GM19372 (cell line): ENCODE data around the gene ARMC6.

Experiments used
- ATAC-seq: cut with Tn5 transposase; IDR thresholded peaks from one replicate; pipeline ENCODE4 v1.9.1; 2021; ENCODE audit warnings: mild to moderate bottlenecking, low read depth, moderate library complexity; ENCODE audit not compliant: unreplicated experiment

Gene ARMC6

DNA sequence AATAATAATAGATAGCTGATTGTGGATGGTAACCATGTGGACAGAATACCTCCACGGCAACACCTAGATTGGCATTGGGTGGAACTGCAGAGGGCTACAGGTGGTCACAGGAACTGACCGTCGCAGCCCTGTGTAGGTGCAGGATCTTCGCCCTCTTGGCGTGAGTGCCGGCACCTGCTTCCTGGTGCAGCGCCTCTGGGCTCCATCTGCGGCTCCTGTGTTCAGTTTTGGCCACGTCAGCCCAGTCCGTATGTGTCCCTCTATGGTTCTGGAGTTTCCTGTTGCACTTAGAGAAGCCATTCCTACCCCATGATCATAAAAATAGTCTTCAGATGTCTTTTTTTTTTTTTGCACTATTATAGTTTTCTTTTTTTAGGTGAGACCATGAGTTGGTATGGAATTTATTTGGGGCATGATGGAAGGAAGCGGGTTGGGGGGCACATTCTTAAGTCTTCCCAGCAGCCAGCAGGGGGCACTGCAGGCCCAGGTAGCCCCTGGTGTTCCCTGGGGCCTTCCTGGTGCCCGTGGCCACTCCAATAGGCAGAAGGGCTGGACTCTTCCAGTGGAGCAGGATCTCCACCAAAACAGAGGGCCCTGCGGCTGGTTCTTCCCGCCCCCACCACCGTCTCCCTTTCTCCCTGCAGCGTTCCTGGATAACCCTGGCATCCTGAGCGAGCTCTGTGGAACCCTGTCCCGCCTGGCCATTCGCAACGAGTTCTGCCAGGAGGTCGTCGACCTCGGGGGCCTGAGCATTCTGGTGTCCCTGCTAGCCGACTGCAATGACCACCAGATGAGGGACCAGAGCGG is 20.3 kb downstream of the ARMC6 start:
- no peak for ATAC-seq

DNA sequence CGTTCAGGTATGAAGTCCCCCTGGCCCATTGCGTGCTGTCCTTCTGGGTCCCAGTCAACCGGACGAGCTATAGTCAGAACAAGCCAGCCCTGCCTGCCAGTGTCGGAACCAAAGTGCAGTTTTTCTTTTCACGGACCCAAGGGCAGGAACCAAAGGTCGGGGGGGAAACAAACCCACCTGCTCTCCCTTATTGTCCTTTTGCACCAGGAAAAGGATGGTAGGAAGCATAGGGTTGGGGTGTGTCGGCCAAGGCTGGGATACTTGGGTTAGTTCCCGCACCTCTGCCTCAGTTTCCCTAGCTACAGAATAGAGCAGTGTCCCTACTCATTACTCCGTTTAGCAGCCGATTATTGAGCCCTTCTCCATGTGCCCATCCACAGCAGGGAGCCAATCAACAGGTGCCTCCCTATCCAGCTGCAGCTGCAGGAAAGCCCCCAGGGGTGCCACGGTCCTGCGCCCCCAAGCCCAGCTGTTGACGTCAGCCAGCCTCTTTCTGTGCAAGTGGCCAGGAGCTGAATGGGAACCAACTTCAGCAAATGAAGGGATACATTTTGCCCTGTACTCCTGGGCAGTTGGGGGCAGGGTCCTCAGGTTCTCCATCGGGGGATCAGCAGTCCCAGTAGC is 21.0 kb downstream of the ARMC6 start:
- ATAC-seq = no peak

DNA sequence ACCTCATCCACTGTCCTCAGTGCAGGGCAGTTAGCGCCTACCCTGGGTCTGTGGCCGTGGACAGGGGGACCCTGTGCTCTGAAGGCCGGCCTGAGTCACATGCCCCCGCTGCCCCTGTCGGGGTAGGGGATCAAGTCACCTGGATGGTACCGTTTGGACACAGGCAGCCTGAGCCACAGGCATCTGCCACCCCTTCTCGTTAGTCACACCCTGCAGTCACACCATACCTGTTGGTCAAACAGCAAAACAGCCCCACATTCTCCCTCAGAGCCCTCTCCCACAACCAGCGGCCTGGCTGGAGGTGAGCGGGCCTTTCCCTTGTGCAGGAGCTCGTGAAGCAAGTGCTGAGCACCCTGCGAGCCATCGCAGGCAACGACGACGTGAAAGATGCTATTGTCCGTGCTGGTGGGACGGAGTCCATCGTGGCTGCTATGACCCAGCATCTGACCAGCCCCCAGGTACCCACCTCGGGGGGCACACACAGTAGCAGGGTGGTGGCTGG is 21.6 kb downstream of the ARMC6 start:
- no peak for ATAC-seq

DNA sequence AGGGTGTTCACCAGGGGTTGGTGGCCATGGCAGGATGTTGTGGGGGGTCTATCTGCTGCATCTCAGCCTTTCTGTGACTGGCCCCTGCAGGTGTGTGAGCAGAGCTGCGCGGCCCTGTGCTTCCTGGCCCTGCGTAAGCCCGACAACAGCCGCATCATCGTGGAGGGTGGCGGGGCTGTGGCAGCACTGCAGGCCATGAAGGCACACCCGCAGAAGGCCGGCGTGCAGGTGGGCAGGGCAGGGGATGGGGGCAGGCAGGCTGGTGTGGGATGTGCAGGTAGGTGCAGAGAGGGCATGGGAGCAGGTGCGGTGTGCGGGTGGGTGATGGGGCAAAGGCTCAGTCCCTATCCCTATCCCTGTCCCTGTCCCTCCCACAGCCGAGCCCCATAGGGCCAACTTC is 22.3 kb downstream of the ARMC6 start:
- ATAC-seq = no peak

DNA sequence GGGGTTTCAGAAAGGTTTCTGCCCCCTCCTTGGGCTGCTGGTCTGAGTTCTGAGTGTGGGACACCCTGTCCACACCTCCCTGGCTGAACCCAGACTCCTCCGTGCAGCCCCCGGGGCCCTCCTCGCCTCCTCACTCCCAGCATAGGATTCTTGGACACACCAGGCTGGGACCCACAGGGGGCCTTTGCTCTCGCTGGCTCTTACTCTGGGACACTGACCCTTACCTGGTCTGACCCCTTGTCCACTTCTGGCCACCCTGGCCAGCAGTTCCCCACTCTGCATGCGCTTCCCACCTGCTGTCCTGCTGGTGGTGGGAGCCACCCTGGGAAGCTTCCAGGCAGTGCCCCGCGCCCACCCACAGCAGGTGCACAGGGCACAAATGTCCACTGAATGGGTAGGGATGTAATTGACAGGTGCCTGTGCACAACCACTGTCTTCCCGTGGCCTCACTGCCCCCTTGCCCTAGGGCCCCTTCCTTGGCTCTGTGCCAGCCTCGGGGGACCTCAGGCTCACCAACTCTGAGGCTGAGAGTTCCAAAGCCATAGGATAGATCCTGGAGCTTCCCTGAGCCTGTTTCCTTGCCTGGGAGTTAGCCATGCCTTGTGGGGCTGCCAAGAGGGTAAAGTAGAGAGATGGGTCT is 23.4 kb downstream of the ARMC6 start:
- ATAC-seq = no peak

DNA sequence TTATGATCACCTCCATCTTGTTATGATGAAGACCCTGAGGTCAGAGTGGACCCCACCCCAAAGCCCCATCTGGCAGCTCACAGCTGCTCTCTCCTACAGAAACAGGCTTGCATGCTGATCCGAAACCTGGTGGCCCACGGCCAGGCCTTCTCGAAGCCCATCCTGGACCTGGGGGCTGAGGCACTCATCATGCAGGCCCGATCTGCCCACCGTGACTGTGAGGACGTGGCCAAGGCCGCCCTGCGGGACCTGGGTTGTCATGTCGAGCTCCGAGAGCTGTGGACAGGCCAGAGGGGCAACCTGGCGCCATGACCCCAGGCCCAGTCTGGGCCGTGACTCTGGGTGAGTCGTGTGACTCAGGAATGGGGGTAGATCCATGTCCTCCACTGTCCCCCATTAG is 23.9 kb downstream of the ARMC6 start:
- ATAC-seq = no peak

DNA sequence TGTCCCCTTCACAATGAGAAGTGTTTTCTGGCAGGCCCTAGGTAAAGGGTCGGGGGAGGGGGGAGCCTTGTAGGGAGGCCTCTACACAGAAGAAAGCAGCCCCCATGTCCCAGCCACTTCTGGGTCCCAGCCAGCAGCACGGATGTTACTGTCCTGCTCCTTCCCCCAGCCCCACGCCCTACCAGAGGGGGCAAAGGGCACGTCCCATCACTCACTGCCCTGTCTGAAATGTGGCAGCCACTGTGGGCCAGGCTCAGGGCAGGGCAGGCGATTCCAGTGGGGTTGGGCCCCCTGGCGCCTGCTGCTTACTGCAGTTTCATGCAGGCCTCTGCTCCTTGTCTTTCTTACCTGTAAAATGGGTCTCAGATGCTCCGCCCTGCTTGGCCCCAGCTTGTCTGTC is 24.3 kb downstream of the ARMC6 start:
- ATAC-seq = no peak

DNA sequence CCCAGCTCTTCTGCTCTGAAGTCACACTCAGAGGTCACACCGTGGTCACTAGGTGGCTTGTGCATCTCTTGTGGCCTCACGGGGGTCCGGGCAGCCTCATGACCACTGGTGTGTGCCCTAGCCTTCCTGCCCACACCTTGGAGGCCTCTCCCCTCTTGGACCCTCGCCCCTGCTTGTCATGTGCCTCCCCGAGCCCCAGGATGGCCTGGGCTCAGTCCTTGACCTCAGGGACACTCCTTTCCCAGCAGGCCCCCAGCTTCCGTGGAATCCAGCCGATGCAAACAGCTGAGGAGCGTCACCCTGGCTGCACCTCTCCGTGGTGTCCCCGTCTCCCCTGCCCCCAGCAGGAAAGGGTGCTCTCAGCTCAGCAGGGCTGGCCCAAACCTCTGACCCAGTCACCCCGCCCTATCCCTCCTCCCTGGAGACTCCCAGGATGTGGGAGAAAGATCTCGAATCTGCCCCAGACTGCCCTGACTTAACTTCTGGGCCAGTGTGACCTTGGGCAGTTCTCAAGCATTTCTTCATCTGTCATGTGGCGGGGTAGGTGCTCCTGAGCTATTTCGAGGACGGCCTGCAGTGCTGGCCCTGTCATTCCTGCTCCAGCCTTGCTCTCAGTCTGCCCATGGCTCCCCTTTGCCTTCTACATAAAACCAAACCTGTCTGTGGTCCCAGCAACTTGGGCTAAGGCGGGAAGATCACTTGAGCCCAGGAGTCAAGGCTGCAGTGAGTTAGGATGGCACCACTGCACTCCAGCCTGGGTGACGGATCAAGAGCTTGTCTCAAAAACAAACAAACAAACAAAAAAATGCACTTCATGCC is 25.8 kb downstream of the ARMC6 start:
- no peak for ATAC-seq

DNA sequence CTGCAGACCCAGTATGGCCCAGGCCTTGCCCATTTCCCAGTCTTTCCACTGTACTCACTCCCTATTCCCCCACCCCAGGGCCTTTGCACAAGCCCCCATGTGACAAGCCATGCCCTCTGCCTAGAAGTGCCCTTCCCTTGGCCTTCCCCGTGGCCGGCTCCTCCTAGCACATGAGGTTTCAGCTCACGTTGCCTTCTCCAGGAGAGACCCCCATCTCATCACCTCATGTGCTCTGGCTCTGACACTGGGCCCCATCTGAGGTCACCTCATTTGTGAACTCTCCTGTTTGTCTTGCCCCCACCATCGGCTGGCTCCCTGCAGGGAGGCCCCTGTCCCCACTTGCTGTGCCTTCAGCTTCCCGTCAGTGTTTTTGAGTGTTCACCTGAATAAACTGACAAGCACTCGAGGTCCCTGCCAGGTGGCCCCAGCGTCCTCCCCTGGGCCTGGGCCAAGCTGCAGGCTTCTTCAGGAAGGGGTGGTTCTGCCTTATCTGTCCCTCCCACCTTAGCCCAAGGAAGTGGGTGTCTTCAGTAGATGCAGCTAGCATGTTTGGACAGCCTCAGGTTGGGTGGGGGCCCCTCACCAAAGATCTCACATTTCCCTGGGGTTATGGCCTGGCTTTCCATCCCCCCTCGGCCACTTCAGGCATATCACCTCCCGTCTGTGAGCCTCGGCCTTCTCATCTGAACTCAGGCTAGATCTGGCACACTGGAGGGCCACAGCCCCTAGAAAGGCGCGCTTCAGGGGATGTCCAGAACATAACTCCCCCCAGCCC is 26.6 kb downstream of the ARMC6 start:
- no peak for ATAC-seq

DNA sequence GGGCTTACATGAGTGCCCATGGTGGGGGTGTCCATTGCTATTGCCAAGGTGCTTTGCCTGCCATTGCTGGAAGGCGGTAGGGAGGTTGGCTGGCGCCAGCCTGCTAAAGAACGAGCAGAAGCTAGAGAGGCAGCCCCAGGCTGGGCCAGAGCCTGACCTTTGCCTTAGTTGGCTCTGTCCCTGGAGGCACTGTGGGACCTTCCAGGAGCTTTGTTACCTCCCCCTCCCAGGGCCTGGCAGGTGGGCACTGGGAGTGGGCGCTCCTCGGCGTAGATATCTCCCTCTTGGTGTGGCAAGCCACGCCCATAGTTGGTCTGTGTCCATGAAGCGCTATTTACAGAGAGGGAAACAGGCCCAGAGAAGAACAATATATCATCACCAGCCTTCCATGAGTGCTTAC is 28.1 kb downstream of the ARMC6 start:
- ATAC-seq = no peak

DNA sequence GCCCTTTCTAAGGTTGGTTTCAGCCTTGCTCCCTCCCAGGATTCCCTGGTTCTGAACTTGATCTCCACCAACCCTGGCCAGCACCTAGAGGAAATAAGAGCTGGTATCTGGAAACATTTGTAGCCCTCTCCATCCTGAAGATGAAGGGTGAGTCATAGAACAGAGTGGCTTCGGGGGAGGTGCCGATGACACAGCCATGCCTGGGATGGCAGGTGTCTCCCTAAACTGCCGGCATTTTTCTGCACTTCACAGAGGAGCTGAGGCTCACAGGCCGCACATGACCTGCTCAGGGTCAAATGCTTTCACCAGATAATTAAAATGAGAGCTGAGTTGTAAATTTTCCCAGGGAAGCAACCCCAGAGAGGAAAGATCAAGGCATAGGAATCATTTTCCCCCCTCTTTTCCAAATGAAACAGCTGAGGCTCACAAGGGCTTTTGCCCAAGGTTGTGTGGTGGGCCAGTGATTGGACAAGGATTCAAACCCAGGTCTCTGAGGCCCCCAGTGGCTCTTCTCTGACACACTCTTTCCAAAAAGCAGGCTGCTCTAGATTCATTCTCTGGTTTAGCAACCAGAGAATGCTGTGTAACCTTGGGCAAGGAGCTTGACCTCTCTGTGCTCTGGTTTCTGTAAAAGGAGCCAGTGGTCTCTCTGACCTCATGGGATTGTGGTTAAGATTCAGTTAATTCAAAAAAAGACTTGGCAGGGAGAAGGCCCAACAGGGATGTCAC is 29.2 kb downstream of the ARMC6 start:
- no peak for ATAC-seq

DNA sequence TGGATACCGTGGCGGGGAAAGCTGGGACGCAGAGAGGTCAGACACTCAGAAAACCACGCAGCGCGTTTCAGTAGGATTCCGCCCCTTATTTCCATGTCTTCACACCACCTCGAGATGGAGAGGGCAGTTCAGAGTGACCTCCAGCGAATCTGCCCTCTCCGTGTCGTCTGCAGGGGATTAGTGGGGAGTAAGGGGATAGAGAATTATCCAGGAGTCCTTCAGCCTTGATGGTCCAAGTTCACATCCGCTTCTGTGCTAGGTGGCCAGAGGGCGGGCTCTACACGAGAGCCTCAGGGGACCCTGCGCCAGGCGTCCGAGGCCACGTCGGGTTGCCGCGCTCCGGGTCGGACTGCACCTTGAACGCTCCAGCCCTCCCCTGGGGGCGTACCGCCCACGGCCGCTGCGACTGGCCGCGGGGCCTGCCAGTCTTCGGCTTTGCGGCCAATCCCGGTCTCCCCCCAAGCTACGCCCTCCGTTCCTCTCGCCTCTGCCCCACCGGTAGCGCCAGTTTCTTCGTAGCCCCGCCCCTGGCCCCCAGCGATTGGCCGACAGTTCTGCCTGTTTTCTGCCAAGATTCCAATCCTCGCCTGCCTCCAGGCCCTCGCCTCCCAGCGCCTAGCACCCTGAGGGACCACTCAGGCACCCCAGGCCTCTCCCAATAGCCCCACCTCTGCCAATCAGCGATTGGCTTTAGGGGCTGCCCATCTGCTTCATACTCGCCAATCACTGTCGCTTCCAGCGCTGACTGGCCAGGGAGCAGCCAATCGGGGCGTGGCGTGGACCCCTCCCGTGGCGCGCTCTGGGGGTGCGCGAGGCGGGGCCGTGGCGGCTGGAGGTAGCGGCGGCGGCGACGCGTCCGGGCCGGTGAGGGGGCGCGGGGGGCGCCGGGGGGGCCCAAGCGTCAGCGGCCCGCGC is 30.0 kb downstream of the ARMC6 start, which contains the start of gene SLC25A42:
Gene SLC25A42, plus strand, starts transcription at position 812 of the 915 bp plus-strand sequence. CDS start 32,131 bp downstream, outside the sequence.
- ATAC-seq = peak; percentile 89

DNA sequence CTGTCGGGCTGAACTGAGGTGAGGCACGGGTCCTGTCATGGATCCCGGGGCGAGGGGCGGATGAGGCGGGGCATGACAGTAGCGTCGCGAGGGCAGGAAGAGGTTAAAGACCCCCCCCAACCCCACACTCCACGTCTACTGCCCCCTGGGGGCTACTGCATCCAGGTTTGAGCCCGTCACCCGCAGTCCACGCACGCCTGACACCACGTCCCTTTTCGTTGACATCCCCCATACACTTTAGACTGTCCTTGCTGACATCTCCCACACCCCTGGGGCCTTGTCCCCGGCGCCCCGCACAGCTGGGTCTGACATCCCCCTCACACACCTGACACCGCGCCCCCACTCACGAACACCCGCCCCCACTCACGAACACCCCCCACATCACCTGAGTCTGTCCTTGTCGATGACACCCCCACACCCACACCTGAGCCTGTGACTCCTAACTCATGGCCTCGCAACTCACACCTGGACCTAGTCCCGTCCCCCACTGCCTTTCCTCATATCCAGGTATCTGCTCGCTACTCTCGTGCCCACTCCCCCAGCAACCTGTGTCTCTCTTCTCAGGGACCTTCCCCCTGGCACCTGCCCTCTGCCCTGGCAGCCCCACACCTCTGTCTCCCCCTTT is 30.8 kb downstream of the ARMC6 start:
- no peak for ATAC-seq

DNA sequence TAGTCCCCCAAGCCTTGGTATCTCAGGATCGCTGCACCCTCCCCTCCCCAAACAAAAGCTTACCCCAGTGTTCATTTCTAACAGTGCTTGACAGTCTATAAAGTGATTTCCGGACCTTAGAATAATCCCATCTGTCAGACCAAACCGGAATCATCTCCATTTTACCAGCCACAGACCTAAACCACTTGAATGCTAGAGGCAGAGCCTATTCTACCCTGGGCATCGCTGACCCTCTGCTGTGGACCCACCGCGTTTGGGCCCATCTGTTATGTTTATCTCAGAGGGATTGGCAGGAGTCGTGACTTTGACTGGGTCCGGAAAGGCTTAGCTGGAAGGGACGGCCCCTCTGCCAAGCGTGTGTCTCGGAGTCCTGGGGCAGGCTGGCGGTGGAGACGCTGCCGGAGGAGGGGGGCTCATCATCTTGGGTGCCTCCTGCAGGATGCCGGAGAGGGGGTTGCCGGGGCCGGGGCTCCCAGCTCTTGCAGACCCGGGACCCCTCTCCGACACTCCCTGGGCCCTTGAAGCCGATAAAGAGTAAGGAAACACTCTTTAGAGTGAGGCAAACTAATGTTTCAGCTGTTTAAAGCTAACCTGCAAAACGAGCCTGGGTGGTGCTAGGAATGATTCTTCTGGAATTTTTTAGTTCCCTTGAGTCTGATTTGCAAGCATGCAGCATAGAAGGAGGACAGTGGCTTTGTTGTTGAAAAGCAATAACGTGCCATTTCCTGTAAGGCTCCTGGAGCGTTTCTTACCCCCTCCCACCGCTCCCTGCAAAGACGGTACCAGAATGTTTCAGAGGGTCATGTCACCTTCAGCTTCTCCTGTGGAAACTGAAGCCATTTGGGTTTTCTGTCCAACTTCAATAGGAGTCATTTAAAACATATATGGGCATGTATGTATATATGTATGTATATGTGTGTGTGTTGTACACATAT is 31.7 kb downstream of the ARMC6 start:
- ATAC-seq = no peak

DNA sequence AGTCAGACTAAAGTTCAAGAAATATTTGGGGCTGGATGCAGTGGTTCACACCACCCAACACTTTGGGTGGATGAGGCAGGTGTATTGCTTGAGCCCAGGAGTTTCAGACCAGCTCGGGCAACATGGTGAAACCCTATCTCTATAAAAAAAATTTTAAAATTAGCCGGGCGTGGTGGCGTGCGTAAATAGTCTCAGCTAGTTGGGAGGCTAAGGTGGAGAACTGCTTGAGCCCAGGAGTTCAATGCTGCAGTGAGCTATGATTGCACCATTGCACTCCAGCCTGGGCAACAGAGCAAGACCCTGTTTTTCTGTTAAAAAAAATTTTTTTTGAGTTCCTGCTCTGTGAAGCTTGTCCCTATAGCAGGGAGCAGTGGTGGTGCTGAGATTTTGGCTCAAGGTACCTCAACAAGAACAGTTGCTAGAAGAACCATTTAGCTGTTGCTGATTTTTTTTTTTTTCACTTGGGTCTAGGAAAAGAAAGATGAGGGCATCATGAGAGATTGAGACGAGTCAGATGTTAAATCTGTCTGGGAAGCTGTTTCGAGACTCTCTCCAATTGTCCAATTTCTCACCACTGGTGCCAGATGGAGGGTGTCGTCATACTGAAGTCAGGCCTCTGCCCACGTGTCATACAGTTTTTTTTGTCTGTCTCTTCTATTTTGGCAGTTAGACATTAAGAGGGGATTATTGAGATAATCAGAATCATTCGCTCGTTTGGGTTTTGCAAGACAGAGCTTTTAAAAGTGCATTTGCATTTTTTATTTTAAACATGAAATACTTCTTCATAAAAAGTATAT is 34.1 kb downstream of the ARMC6 start:
- ATAC-seq = no peak
